NT2/D1 (cell line): ENCODE measurements around the gene SHISAL2A.
"Not testable (repeated sequence)": the region's sequence is repeated elsewhere in the genome, so short reads cannot be mapped to it uniquely, and the experiment has no call there.

Source experiments
- SUZ12 ChIP-seq: IDR thresholded peaks from 2 replicates; pipeline ENCODE4 v1.6.1; 2011; ENCODE audit not compliant: insufficient read length, insufficient read depth; ENCODE audit errors: extremely low read depth
- YY1 ChIP-seq: IDR thresholded peaks from 2 replicates; pipeline ENCODE4 v1.6.1; 2011; ENCODE audit not compliant: insufficient read length, insufficient read depth
- ZNF274 ChIP-seq: IDR thresholded peaks from 2 replicates; pipeline ENCODE4 v1.6.1; 2011; ENCODE audit warnings: mild to moderate bottlenecking, low read depth, low read length

GRCh38 chr1:52686261-52686751 is 53.3 kb downstream of the SHISAL2A start:
- TF ChIP-seq YY1, ZNF274, SUZ12: not testable (repeated sequence)
